22Rv1 (cell line): ENCODE measurements around the gene ISOC1.
A peak's percentile ranks its signal among the peaks of the same experiment; 100 is the strongest.

Experiments
- H3K27ac ChIP-seq: fragments of 450-650 bp; 2 replicates; pipeline ENCODE4 v1.5.1; 2017
- ZFX ChIP-seq: fragments of 450-650 bp; IDR thresholded peaks from 2 replicates; pipeline ENCODE4 v1.6.1; 2017; ENCODE audit warnings: antibody characterized with exemption, borderline replicate concordance
- TF ChIP-seq, protein P1 (sequence below): fragments of 450-650 bp; IDR thresholded peaks from 2 replicates; pipeline ENCODE4 v1.5.1; 2017; ENCODE audit warnings: mild to moderate bottlenecking

Gene ISOC1

DNA sequence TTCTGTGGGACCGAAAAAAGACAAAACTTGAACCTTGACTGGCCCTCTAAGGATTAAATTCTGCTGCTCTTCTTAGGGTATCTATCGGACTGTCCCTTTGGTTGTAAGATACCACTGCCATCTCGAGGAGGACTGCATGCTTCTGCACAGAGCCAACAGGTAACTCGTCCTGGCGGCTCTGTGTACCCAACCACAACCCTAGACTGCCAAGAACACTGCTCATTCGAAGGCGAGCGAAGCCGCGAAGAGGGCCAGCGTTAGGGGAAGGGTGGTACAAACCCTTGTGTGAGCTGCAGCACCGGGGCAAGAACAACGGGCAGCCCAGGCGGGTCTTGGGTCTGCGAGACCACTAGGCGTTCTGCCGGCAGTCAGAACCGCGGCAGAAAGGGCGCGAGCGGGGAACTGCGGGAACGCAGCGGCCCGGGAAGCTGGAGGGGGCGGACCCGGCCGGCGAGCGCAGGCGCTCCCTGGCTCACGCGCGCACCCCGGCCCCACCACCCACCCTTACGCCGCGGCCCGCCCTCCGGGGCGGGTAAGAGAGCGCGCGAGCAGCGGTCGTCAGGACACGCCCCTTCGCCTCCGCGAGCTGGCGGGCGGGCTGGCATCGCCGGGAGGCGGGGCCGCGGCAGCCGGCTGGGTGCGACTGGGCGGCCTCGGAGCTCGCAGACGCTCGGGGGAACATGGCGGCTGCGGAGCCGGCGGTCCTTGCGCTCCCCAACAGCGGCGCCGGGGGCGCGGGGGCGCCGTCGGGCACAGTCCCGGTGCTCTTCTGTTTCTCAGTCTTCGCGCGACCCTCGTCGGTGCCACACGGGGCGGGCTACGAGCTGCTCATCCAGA is at the start of gene ISOC1:
ISOC1 (plus strand) TSS at position 663 of the 837 bp plus-strand sequence; CDS start at position 681, 18 bp downstream.
- TF ChIP-seq, protein P1, sequence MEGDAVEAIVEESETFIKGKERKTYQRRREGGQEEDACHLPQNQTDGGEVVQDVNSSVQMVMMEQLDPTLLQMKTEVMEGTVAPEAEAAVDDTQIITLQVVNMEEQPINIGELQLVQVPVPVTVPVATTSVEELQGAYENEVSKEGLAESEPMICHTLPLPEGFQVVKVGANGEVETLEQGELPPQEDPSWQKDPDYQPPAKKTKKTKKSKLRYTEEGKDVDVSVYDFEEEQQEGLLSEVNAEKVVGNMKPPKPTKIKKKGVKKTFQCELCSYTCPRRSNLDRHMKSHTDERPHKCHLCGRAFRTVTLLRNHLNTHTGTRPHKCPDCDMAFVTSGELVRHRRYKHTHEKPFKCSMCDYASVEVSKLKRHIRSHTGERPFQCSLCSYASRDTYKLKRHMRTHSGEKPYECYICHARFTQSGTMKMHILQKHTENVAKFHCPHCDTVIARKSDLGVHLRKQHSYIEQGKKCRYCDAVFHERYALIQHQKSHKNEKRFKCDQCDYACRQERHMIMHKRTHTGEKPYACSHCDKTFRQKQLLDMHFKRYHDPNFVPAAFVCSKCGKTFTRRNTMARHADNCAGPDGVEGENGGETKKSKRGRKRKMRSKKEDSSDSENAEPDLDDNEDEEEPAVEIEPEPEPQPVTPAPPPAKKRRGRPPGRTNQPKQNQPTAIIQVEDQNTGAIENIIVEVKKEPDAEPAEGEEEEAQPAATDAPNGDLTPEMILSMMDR, result peak; percentile 33; the same call in 1 of the 2 replicates
- no peak for TF ChIP-seq ZFX
- peak within 1 kb of the TSS; percentile 76 for H3K27ac ChIP-seq

- no peak for TF ChIP-seq ZFX
- TF ChIP-seq, protein P1, result no peak
- H3K27ac ChIP-seq, result no peak overlapping the region
Measured at GRCh38 chr5:129046151-129046550, 48.4 kb upstream of the ISOC1 start.

DNA sequence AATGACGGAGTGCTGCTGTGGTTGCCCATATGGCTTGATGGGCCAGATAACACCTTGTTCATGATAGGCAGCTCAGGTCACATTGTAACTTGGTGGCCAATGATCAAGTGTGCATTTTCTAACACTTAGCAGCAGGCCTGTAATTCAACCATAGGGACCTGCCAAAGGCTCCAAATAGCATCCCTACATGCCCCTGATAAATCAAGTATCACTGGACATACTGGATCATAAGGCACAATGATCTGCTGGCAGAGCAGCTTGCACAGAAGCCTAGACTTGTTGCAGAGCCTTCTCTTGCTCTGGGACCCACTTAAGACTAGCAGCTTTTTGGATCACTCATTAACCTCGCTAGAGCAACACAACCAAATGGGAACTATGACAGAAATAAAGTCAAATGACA is 46.0 kb upstream of the ISOC1 start:
- no peak for TF ChIP-seq ZFX
- TF ChIP-seq, protein P1, result no peak
- no peak overlapping the region for H3K27ac ChIP-seq

- no peak overlapping the region for H3K27ac ChIP-seq
- TF ChIP-seq, protein P1, result no peak
- no peak for TF ChIP-seq ZFX
Measured at GRCh38 chr5:129049126-129049799, 45.3 kb upstream of the ISOC1 start.

- TF ChIP-seq, protein P1, result no peak
- no peak for TF ChIP-seq ZFX
- no peak overlapping the region for H3K27ac ChIP-seq
Measured at GRCh38 chr5:129051283-129051682, 43.3 kb upstream of the ISOC1 start.

- no peak for TF ChIP-seq ZFX
- TF ChIP-seq, protein P1, result peak; percentile 17; the same call in 1 of the 2 replicates
- H3K27ac ChIP-seq, result no peak overlapping the region
Measured at GRCh38 chr5:129053438-129053837, 41.1 kb upstream of the ISOC1 start.

DNA sequence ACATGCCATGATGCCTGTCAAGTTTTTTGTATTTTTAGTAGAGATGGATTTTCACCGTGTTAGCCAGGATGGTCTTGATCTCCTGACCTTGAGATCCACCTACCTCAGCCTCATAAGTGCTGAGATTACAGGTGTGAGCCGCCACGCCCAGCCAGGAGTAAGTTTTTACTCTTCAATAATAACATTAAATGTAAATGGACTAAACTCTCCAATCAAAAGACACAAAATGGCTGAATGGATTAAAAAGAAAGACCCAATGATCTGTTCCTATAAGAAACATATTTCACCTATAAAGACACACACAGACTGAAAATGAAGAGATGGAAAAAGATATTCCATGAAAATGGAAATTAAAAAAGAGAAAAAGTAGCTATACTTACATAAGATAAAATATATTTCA is 37.2 kb upstream of the ISOC1 start:
- no peak for TF ChIP-seq ZFX
- TF ChIP-seq, protein P1, result no peak
- H3K27ac ChIP-seq, result no peak overlapping the region
